ENCODE data around the gene SMIM28.

SMIM28 gene

GRCh38 chr6:138431256-138432062 is 53.8 kb downstream of the SMIM28 start:
- Histone ChIP-seq H3F3A (ENCODE audit: insufficient read depth) (no peaks in the 10 kb centered on the region), H3K4me3 (ENCODE audit: insufficient read depth, low read length, poor library complexity, severe bottlenecking) (no peak overlapping the region), H3K9me3 (ENCODE audit: insufficient read depth, low read length) (no peaks in the 10 kb centered on the region), H3K36me3 (ENCODE audit: low read length) (no peaks in the 10 kb centered on the region), H3K9ac (ENCODE audit: low read length) (no peak overlapping the region), H4K20me1 (ENCODE audit: low read depth, low read length) (no peaks in the 10 kb centered on the region), H3K79me2 (ENCODE audit: insufficient read depth, low read length) (no peaks in the 10 kb centered on the region), H3K9me2 (replicated peaks; ENCODE audit: insufficient read depth, low read length) (no peaks in the 10 kb centered on the region), H2AFZ (ENCODE audit: low read depth, low read length, severe bottlenecking) (no peak overlapping the region), H3K27ac (ENCODE audit: low read depth, low read length) (no peak overlapping the region), H3K4me2 (ENCODE audit: low read depth, low read length, poor library complexity, severe bottlenecking) (no peak overlapping the region), H3K27me3 (ENCODE audit: low read length) (no peaks in the 10 kb centered on the region)
- no peak for TF ChIP-seq CTCF (IDR thresholded peaks at IDR 0.05; ENCODE audit: insufficient read depth, low read length, poor library complexity, severe bottlenecking)
- no peak for TF ChIP-seq EZH2phosphoT487 (conservative IDR thresholded peaks at IDR 0.05; ENCODE audit: low read length)

GRCh38 chr6:138432063-138432356 is 54.3 kb downstream of the SMIM28 start:
- H2AFZ ChIP-seq (ENCODE audit: low read depth, low read length, severe bottlenecking) = no peak overlapping the region
- no peaks in the 10 kb centered on the region for H4K20me1 ChIP-seq (ENCODE audit: low read depth, low read length)
- no peak overlapping the region for H3K27ac ChIP-seq (ENCODE audit: low read depth, low read length)
- H3K9me2 ChIP-seq (replicated peaks; ENCODE audit: insufficient read depth, low read length) = no peaks in the 10 kb centered on the region
- TF ChIP-seq CTCF (IDR thresholded peaks at IDR 0.05; ENCODE audit: insufficient read depth, low read length, poor library complexity, severe bottlenecking) (no peak), EZH2phosphoT487 (conservative IDR thresholded peaks at IDR 0.05; ENCODE audit: low read length) (no peak)
- H3F3A ChIP-seq (ENCODE audit: insufficient read depth) = no peaks in the 10 kb centered on the region
- no peaks in the 10 kb centered on the region for H3K9me3 ChIP-seq (ENCODE audit: insufficient read depth, low read length)
- no peak overlapping the region for H3K4me2 ChIP-seq (ENCODE audit: low read depth, low read length, poor library complexity, severe bottlenecking)
- H3K36me3 ChIP-seq (ENCODE audit: low read length) = no peaks in the 10 kb centered on the region
- no peak overlapping the region for H3K4me3 ChIP-seq (ENCODE audit: insufficient read depth, low read length, poor library complexity, severe bottlenecking)
- no peaks in the 10 kb centered on the region for H3K27me3 ChIP-seq (ENCODE audit: low read length)
- H3K79me2 ChIP-seq (ENCODE audit: insufficient read depth, low read length) = no peaks in the 10 kb centered on the region
- H3K9ac ChIP-seq (ENCODE audit: low read length) = no peak overlapping the region

Data from SU-DHL-6 (cell line).